ENCODE data around the gene GTF2H2C.
"Not testable (repeated sequence)": the region's sequence is repeated elsewhere in the genome, so short reads cannot be mapped to it uniquely, and the experiment has no call there.

GRCh38 chr5:69568072-69568471 is 8.1 kb downstream of the GTF2H2C start:
- not testable (repeated sequence) for TF ChIP-seq CTCF, POLR2AphosphoS5 (IDR thresholded peaks at IDR 0.05)

All from transverse colon (tissue), 4 donors.